K562 (cell line): ENCODE results near the gene PIP4K2A. TPM values are rescaled to one million over a fixed set of nuclear protein-coding genes. Genes with fewer than 3 reads are reported as not detected.

Experiments
- ARID1B ChIP-seq: fragments of 450-650 bp; IDR thresholded peaks from 2 replicates; pipeline ENCODE4 v1.6.1; 2016; ENCODE audit warnings: antibody characterized with exemption, mild to moderate bottlenecking, inconsistent platforms
- BACH1 ChIP-seq: fragments of 200-800 bp; sonication (Bioruptor generic); IDR thresholded peaks from 2 replicates; pipeline ENCODE4 v1.6.1; 2016; ENCODE audit warnings: missing genetic modification characterization, missing compliant biosample characterization
- EP300 ChIP-seq: IDR thresholded peaks from 2 replicates; pipeline ENCODE4 v1.6.1; 2012; ENCODE audit warnings: low read length, improper control_type of control experiment
- EP400 ChIP-seq: fragments of 450-650 bp; IDR thresholded peaks from 2 replicates; pipeline ENCODE4 v1.6.1; 2017; ENCODE audit warnings: antibody characterized with exemption, mild to moderate bottlenecking, moderate library complexity
- FOSL1 ChIP-seq: fragments of 200-800 bp; sonication (Bioruptor generic); conservative IDR thresholded peaks from 2 replicates; pipeline ENCODE4 v1.6.1; 2016; ENCODE audit warnings: missing genetic modification characterization, missing compliant biosample characterization
- JUN ChIP-seq, 2 experiments: sonication (generic) in 1 of 2; formaldehyde crosslinking in 1 of 2; IDR thresholded peaks; 2 replicates each; pipeline versions ENCODE4 v1.6.1 to v1.8.0; 2012 to 2022; ENCODE audit warnings: borderline replicate concordance in 2 of 2, mild to moderate bottlenecking in 2 of 2, improper control_type of control experiment in 1 of 2, low read depth in 1 of 2, low read length in 1 of 2, missing genetic modification reagents in 1 of 2
- JUND ChIP-seq, 2 experiments: IDR thresholded peaks; 2 replicates in 1 of 2; 3 replicates in 1 of 2; pipeline ENCODE4 v1.6.1; 2011; ENCODE audit warnings: borderline replicate concordance in 2 of 2, low read depth in 2 of 2, low read length in 2 of 2, improper control_type of control experiment in 1 of 2, missing biosample characterization in 1 of 2, missing genetic modification characterization in 1 of 2, missing genetic modification reagents in 1 of 2
- ZNF316 ChIP-seq: fragments of 450-650 bp; IDR thresholded peaks from 2 replicates; pipeline ENCODE4 v1.6.1; 2016
- ZNF707 ChIP-seq: fragments of 250-450 bp; sonication (Bioruptor Pico); conservative IDR thresholded peaks from 2 replicates; pipeline ENCODE4 v1.8.0; 2022; ENCODE audit warnings: inconsistent platforms, mild to moderate bottlenecking, moderate library complexity
- polyA plus RNA-seq, 8 experiments: library from polyadenylated mRNA; depleted of rRNA in 4 of 8; stranded (reverse) in 5 of 8; unstranded in 3 of 8; fragments of >200 nt; fragmentation: Nextera tagmentation in 2 of 8; fragmentation: Illumina TruSeq in 1 of 8; extraction: Ambion mirVana in 2 of 8; extraction: Trizol in 1 of 8; gene quantifications; 2 replicates each; pipeline versions ENCODE4 v1.2.1 to v1.2.3, GENCODE V29; 2011 to 2014; ENCODE audit warnings: inconsistent platforms in 1 of 8, missing spikeins in 1 of 8
- total RNA-seq, 7 experiments: library from RNA; depleted of rRNA in 6 of 7; stranded (reverse); fragments of >200 nt in 6 of 7; fragmentation: Illumina TruSeq in 2 of 7; extraction: Trizol in 2 of 7; gene quantifications; 2 replicates each; pipeline versions ENCODE4 v1.2.1 to v1.2.3, GENCODE V29; 2011 to 2021; ENCODE audit warnings: low replicate concordance in 1 of 7
- TF ChIP-seq, protein P1 (sequence below): fragments of 200-600 bp; sonication (generic); IDR thresholded peaks from one replicate; pipeline ENCODE4 v1.6.1; 2012; ENCODE audit warnings: mild to moderate bottlenecking, low read depth, low read length, inconsistent platforms
- TF ChIP-seq, protein P2 (sequence below): fragments of 200-800 bp; sonication (Bioruptor generic); IDR thresholded peaks from 2 replicates; pipeline ENCODE4 v1.6.1; 2017; ENCODE audit warnings: missing genetic modification characterization, missing compliant biosample characterization
- TF ChIP-seq, protein P3 (sequence below), 2 experiments: fragments of 450-650 bp in 1 of 2; sonication (generic) in 1 of 2; formaldehyde crosslinking in 1 of 2; IDR thresholded peaks in 1 of 2; conservative IDR thresholded peaks in 1 of 2; 2 replicates each; pipeline versions ENCODE4 v1.6.1 to v1.8.1; 2016 to 2023; ENCODE audit warnings: mild to moderate bottlenecking in 2 of 2, moderate library complexity in 2 of 2, inconsistent platforms in 1 of 2, missing genetic modification reagents in 1 of 2

The PIP4K2A gene
- total and polyA plus RNA-seq, 9 of the 15 experiments (the other 6 are each of a cell fraction or from before 2014, with no cell fraction given), result 35.6 to 117 (median 71.9) TPM

DNA sequence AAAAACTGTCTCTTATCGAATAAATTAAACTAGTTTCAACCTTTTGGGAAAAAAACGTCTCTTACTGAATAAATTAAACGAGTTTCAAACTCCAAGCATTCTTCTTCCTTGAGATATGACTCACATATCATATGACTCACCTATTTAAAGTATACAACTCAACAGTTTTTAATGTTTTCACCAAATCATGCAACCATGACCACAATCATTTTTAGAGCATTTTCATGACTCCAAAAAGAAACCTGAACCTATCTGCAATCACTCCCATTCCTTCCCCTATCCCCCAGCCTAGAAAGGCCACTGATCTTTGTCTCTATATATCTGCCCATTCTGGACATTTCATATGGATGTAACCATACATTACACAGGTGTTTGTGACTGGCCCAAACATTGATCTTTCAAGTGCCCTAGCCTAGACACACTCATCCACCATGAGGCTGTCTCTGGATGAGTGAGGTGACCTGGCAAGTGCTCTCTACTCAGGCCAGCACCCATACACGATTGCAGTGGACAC, 115.3 kb downstream of the PIP4K2A start (continued):
- TF ChIP-seq, protein P1, sequence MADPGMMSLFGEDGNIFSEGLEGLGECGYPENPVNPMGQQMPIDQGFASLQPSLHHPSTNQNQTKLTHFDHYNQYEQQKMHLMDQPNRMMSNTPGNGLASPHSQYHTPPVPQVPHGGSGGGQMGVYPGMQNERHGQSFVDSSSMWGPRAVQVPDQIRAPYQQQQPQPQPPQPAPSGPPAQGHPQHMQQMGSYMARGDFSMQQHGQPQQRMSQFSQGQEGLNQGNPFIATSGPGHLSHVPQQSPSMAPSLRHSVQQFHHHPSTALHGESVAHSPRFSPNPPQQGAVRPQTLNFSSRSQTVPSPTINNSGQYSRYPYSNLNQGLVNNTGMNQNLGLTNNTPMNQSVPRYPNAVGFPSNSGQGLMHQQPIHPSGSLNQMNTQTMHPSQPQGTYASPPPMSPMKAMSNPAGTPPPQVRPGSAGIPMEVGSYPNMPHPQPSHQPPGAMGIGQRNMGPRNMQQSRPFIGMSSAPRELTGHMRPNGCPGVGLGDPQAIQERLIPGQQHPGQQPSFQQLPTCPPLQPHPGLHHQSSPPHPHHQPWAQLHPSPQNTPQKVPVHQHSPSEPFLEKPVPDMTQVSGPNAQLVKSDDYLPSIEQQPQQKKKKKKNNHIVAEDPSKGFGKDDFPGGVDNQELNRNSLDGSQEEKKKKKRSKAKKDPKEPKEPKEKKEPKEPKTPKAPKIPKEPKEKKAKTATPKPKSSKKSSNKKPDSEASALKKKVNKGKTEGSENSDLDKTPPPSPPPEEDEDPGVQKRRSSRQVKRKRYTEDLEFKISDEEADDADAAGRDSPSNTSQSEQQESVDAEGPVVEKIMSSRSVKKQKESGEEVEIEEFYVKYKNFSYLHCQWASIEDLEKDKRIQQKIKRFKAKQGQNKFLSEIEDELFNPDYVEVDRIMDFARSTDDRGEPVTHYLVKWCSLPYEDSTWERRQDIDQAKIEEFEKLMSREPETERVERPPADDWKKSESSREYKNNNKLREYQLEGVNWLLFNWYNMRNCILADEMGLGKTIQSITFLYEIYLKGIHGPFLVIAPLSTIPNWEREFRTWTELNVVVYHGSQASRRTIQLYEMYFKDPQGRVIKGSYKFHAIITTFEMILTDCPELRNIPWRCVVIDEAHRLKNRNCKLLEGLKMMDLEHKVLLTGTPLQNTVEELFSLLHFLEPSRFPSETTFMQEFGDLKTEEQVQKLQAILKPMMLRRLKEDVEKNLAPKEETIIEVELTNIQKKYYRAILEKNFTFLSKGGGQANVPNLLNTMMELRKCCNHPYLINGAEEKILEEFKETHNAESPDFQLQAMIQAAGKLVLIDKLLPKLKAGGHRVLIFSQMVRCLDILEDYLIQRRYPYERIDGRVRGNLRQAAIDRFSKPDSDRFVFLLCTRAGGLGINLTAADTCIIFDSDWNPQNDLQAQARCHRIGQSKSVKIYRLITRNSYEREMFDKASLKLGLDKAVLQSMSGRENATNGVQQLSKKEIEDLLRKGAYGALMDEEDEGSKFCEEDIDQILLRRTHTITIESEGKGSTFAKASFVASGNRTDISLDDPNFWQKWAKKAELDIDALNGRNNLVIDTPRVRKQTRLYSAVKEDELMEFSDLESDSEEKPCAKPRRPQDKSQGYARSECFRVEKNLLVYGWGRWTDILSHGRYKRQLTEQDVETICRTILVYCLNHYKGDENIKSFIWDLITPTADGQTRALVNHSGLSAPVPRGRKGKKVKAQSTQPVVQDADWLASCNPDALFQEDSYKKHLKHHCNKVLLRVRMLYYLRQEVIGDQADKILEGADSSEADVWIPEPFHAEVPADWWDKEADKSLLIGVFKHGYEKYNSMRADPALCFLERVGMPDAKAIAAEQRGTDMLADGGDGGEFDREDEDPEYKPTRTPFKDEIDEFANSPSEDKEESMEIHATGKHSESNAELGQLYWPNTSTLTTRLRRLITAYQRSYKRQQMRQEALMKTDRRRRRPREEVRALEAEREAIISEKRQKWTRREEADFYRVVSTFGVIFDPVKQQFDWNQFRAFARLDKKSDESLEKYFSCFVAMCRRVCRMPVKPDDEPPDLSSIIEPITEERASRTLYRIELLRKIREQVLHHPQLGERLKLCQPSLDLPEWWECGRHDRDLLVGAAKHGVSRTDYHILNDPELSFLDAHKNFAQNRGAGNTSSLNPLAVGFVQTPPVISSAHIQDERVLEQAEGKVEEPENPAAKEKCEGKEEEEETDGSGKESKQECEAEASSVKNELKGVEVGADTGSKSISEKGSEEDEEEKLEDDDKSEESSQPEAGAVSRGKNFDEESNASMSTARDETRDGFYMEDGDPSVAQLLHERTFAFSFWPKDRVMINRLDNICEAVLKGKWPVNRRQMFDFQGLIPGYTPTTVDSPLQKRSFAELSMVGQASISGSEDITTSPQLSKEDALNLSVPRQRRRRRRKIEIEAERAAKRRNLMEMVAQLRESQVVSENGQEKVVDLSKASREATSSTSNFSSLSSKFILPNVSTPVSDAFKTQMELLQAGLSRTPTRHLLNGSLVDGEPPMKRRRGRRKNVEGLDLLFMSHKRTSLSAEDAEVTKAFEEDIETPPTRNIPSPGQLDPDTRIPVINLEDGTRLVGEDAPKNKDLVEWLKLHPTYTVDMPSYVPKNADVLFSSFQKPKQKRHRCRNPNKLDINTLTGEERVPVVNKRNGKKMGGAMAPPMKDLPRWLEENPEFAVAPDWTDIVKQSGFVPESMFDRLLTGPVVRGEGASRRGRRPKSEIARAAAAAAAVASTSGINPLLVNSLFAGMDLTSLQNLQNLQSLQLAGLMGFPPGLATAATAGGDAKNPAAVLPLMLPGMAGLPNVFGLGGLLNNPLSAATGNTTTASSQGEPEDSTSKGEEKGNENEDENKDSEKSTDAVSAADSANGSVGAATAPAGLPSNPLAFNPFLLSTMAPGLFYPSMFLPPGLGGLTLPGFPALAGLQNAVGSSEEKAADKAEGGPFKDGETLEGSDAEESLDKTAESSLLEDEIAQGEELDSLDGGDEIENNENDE, result no peak
- TF ChIP-seq FOSL1 (tag) (peak; percentile 97), ZNF707 (CRISPR knock-in tag) (no peak), JUN (IDR thresholded peaks at IDR 0.05; ENCODE audit: borderline replicate concordance, low read depth, low read length) (peak; percentile 69; the same call in 1 of the 2 replicates), JUN (CRISPR knock-in tag; IDR thresholded peaks at IDR 0.05; ENCODE audit: borderline replicate concordance) (no peak), EP400 (0 out of 2 replicates have a peak, but pooled peaks have one; percentile 13), JUND (IDR thresholded peaks at IDR 0.05; ENCODE audit: borderline replicate concordance, low read depth, low read length) (peak; percentile 86), JUND (tag; IDR thresholded peaks at IDR 0.05; ENCODE audit: borderline replicate concordance, low read depth, low read length) (peak; percentile 84), BACH1 (tag) (no peak), EP300 (no peak), ARID1B (peak; percentile 52; the same call in 1 of the 2 replicates), ZNF316 (peak; percentile 31; the same call in 1 of the 2 replicates)
- TF ChIP-seq, protein P2, sequence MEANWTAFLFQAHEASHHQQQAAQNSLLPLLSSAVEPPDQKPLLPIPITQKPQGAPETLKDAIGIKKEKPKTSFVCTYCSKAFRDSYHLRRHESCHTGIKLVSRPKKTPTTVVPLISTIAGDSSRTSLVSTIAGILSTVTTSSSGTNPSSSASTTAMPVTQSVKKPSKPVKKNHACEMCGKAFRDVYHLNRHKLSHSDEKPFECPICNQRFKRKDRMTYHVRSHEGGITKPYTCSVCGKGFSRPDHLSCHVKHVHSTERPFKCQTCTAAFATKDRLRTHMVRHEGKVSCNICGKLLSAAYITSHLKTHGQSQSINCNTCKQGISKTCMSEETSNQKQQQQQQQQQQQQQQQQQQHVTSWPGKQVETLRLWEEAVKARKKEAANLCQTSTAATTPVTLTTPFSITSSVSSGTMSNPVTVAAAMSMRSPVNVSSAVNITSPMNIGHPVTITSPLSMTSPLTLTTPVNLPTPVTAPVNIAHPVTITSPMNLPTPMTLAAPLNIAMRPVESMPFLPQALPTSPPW (CRISPR knock-in tag), result 0 out of 2 replicates have a peak, but pooled peaks have one; percentile 0
- TF ChIP-seq, protein P3, sequence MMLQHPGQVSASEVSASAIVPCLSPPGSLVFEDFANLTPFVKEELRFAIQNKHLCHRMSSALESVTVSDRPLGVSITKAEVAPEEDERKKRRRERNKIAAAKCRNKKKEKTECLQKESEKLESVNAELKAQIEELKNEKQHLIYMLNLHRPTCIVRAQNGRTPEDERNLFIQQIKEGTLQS (IDR thresholded peaks at IDR 0.05), result peak; percentile 91
- TF ChIP-seq, protein P3 (CRISPR knock-in tag; conservative IDR thresholded peaks at IDR 0.05), result no peak
